Right atrium auricular region (tissue), 2 donors: Measurements from ENCODE around the gene CSE1L. TPM values are rescaled to one million over a fixed set of nuclear protein-coding genes. Genes with fewer than 3 reads are reported as not detected.

Source experiments
- DNase-seq: peaks from one replicate; pipeline ENCODE4 v3.0.0-alpha.2; 2019; ENCODE audit warnings: low spot score
- H3K27ac ChIP-seq, 2 donors: fragments of 200-600 bp; sonication (generic); 1 replicate in 1 of 2; 2 replicates in 1 of 2; pipeline ENCODE4 v1.5.1; 2016 to 2019
- H3K27me3 ChIP-seq, 2 donors: fragments of 200-600 bp; sonication (generic); one replicate each; pipeline versions ENCODE4 v1.5.1 to v1.6.0; 2017 to 2019
- H3K36me3 ChIP-seq: fragments of 200-600 bp; sonication (generic); one replicate; pipeline ENCODE4 v1.5.1; 2016
- H3K4me1 ChIP-seq, 2 donors: fragments of 200-600 bp; sonication (generic); one replicate each; pipeline versions ENCODE4 v1.5.1 to v1.6.0; 2017 to 2019
- H3K4me3 ChIP-seq, 2 donors: fragments of 200-600 bp; sonication (generic); 1 replicate in 1 of 2; 2 replicates in 1 of 2; pipeline ENCODE4 v1.5.1; 2017 to 2019; ENCODE audit warnings: mild to moderate bottlenecking in 1 of 2, moderate library complexity in 1 of 2
- H3K9me3 ChIP-seq, 2 donors: fragments of 200-600 bp; sonication (generic); one replicate each; pipeline ENCODE4 v1.5.1; 2019
- total RNA-seq, 2 donors: library from RNA; depleted of rRNA; stranded (reverse); fragments of >200 nt; gene quantifications; one replicate each; pipeline ENCODE4 v1.1.0, GENCODE V29; 2016
- TF ChIP-seq, protein P1 (sequence below), 2 donors: fragments of 200-600 bp; sonication (generic); IDR thresholded peaks; one replicate each; pipeline ENCODE4 v1.5.1; 2019; ENCODE audit warnings: antibody characterized with exemption in 2 of 2

CSE1L gene
- total RNA-seq, 2 donors from 2014 or later, result 27.0 to 32.0 TPM

DNA sequence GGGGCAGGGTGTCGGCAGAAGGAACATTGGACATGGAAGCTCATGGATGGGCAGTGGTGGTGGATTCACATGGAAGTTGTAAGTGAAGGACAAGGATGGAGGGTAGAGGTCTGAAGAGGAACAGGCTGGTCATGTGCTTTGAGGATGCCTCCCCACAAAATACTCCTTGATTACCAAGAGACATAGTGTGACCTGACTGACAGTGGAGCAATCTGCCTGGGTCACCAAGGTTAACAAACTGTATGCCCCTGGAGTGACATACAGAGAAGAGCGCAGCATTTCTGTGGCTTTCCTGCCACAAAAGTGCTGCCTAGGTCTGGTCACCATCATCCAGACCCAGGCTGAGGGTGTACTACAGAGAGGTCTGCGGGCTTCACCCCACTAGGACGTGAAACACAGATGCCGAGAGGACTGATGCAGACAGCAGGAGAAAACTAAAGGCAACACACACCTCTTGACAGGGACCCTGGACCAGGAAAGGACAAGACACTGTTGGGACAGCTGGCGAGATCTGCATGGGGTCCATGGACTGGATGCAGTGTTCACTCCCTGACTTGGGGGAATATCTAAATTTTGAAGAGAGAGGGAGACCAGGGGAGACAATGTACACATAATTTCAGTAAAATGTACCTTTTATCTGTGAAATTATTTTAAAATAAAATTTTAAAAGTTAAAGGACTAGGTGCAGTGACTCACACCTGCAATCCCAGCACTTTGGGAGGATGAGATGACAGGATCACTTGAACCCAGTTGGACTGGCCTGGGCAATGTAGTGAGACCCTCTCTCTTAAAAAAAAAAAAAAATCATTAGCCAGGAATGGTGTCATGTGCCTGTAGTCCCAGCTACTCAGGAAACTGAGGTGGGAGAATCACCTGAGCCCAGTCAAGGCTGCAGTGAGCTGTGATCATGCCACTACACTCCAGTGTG is 64.9 kb downstream of the CSE1L start:
- H3K36me3 ChIP-seq, result peaks cover 36% of the 10 kb centered on the region
- DNase-seq, result no peak
- H3K27me3 ChIP-seq, result no peaks in the 10 kb centered on the region
- H3K4me1 ChIP-seq, result no peaks in the 10 kb centered on the region
- H3K4me3 ChIP-seq, result no peak overlapping the region
- TF ChIP-seq, protein P1, sequence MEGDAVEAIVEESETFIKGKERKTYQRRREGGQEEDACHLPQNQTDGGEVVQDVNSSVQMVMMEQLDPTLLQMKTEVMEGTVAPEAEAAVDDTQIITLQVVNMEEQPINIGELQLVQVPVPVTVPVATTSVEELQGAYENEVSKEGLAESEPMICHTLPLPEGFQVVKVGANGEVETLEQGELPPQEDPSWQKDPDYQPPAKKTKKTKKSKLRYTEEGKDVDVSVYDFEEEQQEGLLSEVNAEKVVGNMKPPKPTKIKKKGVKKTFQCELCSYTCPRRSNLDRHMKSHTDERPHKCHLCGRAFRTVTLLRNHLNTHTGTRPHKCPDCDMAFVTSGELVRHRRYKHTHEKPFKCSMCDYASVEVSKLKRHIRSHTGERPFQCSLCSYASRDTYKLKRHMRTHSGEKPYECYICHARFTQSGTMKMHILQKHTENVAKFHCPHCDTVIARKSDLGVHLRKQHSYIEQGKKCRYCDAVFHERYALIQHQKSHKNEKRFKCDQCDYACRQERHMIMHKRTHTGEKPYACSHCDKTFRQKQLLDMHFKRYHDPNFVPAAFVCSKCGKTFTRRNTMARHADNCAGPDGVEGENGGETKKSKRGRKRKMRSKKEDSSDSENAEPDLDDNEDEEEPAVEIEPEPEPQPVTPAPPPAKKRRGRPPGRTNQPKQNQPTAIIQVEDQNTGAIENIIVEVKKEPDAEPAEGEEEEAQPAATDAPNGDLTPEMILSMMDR (IDR thresholded peaks at IDR 0.05), result no peak
- no peak overlapping the region for H3K27ac ChIP-seq
- no peaks in the 10 kb centered on the region for H3K9me3 ChIP-seq

DNA sequence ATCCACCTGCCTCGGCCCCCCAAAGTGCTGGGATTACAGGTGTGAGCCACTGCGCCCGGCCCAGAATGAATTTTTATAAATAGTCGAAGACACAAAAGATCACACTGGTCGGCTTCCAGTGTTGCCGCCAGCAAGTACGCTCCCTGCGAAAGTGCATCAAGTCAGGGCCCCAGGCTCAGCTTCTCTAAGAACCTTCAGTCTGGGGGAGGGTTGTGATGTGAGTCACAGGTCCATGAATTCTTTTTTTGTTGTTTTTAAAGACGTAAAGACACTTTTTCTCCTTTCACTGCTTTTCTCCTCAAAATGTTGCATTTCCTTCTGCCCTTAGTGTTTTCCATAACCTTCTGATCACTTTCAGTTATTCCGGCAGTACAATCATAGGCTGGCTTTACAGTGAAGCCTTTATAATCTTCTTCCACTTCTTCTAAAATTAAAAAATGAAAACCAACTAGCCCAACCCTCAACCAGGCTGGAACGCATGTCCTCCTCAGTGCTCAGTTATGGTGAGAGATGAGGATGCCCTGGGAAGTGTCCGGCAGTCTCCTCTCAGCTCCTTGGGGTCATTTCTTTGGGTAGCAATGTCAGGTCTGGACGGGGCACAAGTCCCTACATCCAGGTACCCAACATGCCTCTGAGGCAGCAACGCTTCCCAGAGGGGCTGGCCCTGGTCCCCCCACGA is 66.6 kb downstream of the CSE1L start:
- Histone ChIP-seq H3K27ac (no peak overlapping the region), H3K4me1 (no peaks in the 10 kb centered on the region), H3K36me3 (peaks cover 53% of the 10 kb centered on the region), H3K4me3 (no peak overlapping the region), H3K9me3 (no peaks in the 10 kb centered on the region), H3K27me3 (no peaks in the 10 kb centered on the region)
- TF ChIP-seq, protein P1 (IDR thresholded peaks at IDR 0.05), result no peak
- no peak for DNase-seq

DNA sequence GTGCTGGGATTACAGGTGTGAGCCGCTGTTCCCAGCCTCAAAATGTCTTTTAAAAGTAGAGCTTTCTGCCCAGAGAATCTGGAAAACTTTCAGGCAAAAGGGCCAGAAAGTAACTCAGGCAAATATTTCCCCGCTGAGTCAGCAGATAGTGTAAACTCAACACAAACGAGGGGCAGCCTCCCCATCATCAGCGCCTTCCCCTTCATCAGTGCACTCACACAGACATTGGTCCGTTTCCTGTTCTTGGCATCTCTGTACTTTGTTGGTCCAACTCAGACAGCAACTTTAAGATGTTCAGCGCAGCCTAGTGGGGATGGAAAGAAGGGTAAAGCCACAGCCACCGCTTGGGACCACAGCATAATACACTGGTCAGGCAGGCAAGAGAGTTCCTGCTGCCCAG is 69.5 kb downstream of the CSE1L start:
- H3K27ac ChIP-seq, result no peak overlapping the region
- DNase-seq, result no peak
- H3K36me3 ChIP-seq, result peaks cover 78% of the 10 kb centered on the region
- no peaks in the 10 kb centered on the region for H3K4me1 ChIP-seq
- TF ChIP-seq, protein P1 (IDR thresholded peaks at IDR 0.05), result no peak
- H3K9me3 ChIP-seq, result no peaks in the 10 kb centered on the region
- no peaks in the 10 kb centered on the region for H3K27me3 ChIP-seq
- no peak overlapping the region for H3K4me3 ChIP-seq

DNA sequence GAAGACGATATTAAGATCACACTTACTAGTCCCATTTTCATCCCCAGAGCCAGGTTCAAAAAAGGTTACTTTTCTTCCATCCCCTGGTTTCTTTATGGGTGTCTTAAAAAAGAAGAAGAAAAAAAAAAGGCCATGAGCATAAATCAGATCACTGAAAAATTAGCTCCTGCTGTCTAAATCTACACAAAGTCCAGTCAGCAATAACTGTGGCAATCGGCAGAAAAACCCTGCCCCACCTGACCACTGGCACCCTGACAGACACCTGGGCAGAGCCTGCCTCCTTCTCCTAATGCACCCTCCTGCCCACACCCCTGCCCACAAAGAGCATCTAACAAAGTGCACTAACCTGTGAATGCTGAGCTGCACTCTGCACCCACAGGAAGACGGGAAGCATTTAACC is 72.2 kb downstream of the CSE1L start:
- Histone ChIP-seq H3K36me3 (peaks cover 87% of the 10 kb centered on the region), H3K4me1 (no peaks in the 10 kb centered on the region), H3K27ac (no peak overlapping the region), H3K4me3 (no peak overlapping the region), H3K9me3 (no peaks in the 10 kb centered on the region), H3K27me3 (no peaks in the 10 kb centered on the region)
- TF ChIP-seq, protein P1 (IDR thresholded peaks at IDR 0.05), result no peak
- no peak for DNase-seq

DNA sequence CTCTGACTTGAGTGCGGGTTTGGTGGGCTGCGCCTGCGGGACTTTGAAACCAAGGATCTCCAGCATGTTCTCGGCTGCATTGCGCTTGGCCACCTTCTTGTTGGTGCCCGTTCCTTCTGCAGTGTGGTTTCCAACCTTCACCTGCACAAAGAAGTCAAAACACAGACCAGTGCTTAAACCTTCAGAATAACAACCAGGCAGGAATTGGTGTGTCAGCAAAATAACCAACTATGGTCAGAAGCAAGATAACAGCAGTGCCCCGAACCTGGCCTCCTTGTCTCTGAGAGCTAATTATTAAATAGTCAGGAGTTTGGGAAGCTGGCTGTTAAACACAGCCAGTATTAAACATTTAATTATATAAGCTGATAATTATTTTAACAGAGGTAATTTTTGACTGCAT is 73.9 kb downstream of the CSE1L start:
- no peak for DNase-seq
- no peaks in the 10 kb centered on the region for H3K4me1 ChIP-seq
- H3K27ac ChIP-seq, result no peak overlapping the region
- TF ChIP-seq, protein P1 (IDR thresholded peaks at IDR 0.05), result no peak
- H3K36me3 ChIP-seq, result peaks cover 84% of the 10 kb centered on the region
- no peaks in the 10 kb centered on the region for H3K9me3 ChIP-seq
- H3K4me3 ChIP-seq, result no peak overlapping the region
- no peaks in the 10 kb centered on the region for H3K27me3 ChIP-seq
